Smooth muscle cell (in vitro differentiated cells): ENCODE results near the gene RETSAT. TPM values are rescaled to one million over a fixed set of nuclear protein-coding genes. Genes with fewer than 3 reads are reported as not detected.

Experiments
- DNase-seq: peaks from one replicate; lab custom pipeline; 2025; ENCODE audit not compliant: unreplicated experiment; lab: John Stamatoyannopoulos, UW
- H2AFZ ChIP-seq: fragments of 200-600 bp; sonication (generic); 2 replicates; pipeline ENCODE4 v1.6.0; 2016; ENCODE audit warnings: antibody characterized with exemption, low read depth, mild to moderate bottlenecking
- H3F3A ChIP-seq: fragments of 200-600 bp; sonication (generic); 2 replicates; pipeline ENCODE4 v1.6.0; 2017; ENCODE audit warnings: antibody characterized with exemption, low read depth
- H3K27ac ChIP-seq: fragments of 200-600 bp; sonication (generic); 2 replicates; pipeline ENCODE4 v1.5.1; 2016; ENCODE audit warnings: low read depth, mild to moderate bottlenecking
- H3K27me3 ChIP-seq: fragments of 200-600 bp; sonication (generic); 2 replicates; pipeline ENCODE4 v1.6.1; 2016; ENCODE audit warnings: low read depth, mild to moderate bottlenecking
- H3K36me3 ChIP-seq: fragments of 200-600 bp; sonication (generic); 2 replicates; pipeline ENCODE4 v1.5.1; 2016; ENCODE audit warnings: low read depth
- H3K4me1 ChIP-seq: fragments of 200-600 bp; sonication (generic); 2 replicates; pipeline ENCODE4 v1.5.1; 2016; ENCODE audit warnings: low read depth
- H3K4me2 ChIP-seq: fragments of 200-600 bp; sonication (generic); 2 replicates; pipeline ENCODE4 v1.6.0; 2016; ENCODE audit warnings: mild to moderate bottlenecking
- H3K4me3 ChIP-seq: fragments of 200-600 bp; sonication (generic); 2 replicates; pipeline ENCODE4 v1.5.1; 2016; ENCODE audit warnings: mild to moderate bottlenecking
- H3K79me2 ChIP-seq: fragments of 200-600 bp; sonication (generic); 2 replicates; pipeline ENCODE4 v1.6.0; 2016; ENCODE audit warnings: low read depth, mild to moderate bottlenecking
- H3K9ac ChIP-seq: fragments of 200-600 bp; sonication (generic); 2 replicates; pipeline ENCODE4 v1.6.0; 2016; ENCODE audit warnings: low read depth
- H3K9me3 ChIP-seq: fragments of 200-600 bp; sonication (generic); replicated peaks from 2 replicates; pipeline ENCODE4 v1.5.1; 2016; ENCODE audit warnings: low read depth
- H4K20me1 ChIP-seq: fragments of 200-600 bp; sonication (generic); 2 replicates; pipeline ENCODE4 v1.6.0; 2016; ENCODE audit warnings: low read depth
- CTCF ChIP-seq: fragments of 200-600 bp; sonication (generic); IDR thresholded peaks from 2 replicates; pipeline ENCODE4 v1.5.1; 2017; ENCODE audit warnings: borderline replicate concordance, mild to moderate bottlenecking, antibody characterized with exemption; ENCODE audit not compliant: insufficient read depth, poor library complexity, severe bottlenecking
- WGBS: methylation state at CpG from one replicate; pipeline ENCODE4 v1.1.7; 2016; ENCODE audit warnings: low lambda C conversion rate; 5-methylcytosine and 5-hydroxymethylcytosine counted together
- polyA plus RNA-seq: library from polyadenylated mRNA; unstranded; fragments of >200 nt; fragmentation: Nextera tagmentation; extraction: Ambion mirVana; gene quantifications from 2 replicates; pipeline ENCODE4 v1.2.1, GENCODE V29; 2016
- total RNA-seq: library from RNA; depleted of rRNA; stranded (reverse); fragments of >200 nt; gene quantifications from 2 replicates; pipeline ENCODE4 v1.2.3, GENCODE V29; 2014

RETSAT gene
- total and polyA plus RNA-seq, 2 experiments from 2014 or later, result 17.9 to 29.9 TPM

GRCh38 chr2:85395912-85396475, 41.7 kb upstream of the RETSAT start:
- no peak overlapping the region for H2AFZ ChIP-seq
- no peaks in the 10 kb centered on the region for H3K9me3 ChIP-seq
- 98% methylated on average over 14 of the region's 14 CpGs for WGBS
- H3F3A ChIP-seq, result no peaks in the 10 kb centered on the region
- H3K36me3 ChIP-seq, result no peaks in the 10 kb centered on the region
- no peaks in the 10 kb centered on the region for H3K4me1 ChIP-seq
- no peak for TF ChIP-seq CTCF
- no peak overlapping the region for H3K4me3 ChIP-seq
- no peaks in the 10 kb centered on the region for H3K27me3 ChIP-seq
- no peak overlapping the region for H3K9ac ChIP-seq
- no peak for DNase-seq
- H3K79me2 ChIP-seq, result no peaks in the 10 kb centered on the region
- H3K27ac ChIP-seq, result no peak overlapping the region
- no peaks in the 10 kb centered on the region for H4K20me1 ChIP-seq
- H3K4me2 ChIP-seq, result no peak overlapping the region

- Histone ChIP-seq H4K20me1 (no peaks in the 10 kb centered on the region), H3K4me1 (no peaks in the 10 kb centered on the region), H3K4me2 (no peak overlapping the region), H3K27me3 (no peaks in the 10 kb centered on the region), H3K4me3 (no peak overlapping the region), H3K27ac (no peak overlapping the region), H3F3A (no peaks in the 10 kb centered on the region), H3K36me3 (no peaks in the 10 kb centered on the region), H3K9me3 (no peaks in the 10 kb centered on the region), H2AFZ (no peak overlapping the region), H3K9ac (no peak overlapping the region), H3K79me2 (no peaks in the 10 kb centered on the region)
- 89% methylated on average over 6 of the region's 6 CpGs for WGBS
- no peak for TF ChIP-seq CTCF
- no peak for DNase-seq
Observed at GRCh38 chr2:85394976-85395375, 40.6 kb upstream of the RETSAT start.

- Histone ChIP-seq H3K4me2 (no peak overlapping the region), H3K9me3 (no peaks in the 10 kb centered on the region), H3K27me3 (no peaks in the 10 kb centered on the region), H3K36me3 (no peaks in the 10 kb centered on the region), H3F3A (no peaks in the 10 kb centered on the region), H3K27ac (no peak overlapping the region), H3K4me1 (no peaks in the 10 kb centered on the region), H3K4me3 (no peak overlapping the region), H4K20me1 (no peaks in the 10 kb centered on the region), H3K9ac (no peak overlapping the region), H3K79me2 (no peaks in the 10 kb centered on the region), H2AFZ (no peak overlapping the region)
- 96% methylated on average over 4 of the region's 4 CpGs for WGBS
- DNase-seq, result no peak
- no peak for TF ChIP-seq CTCF
Observed at GRCh38 chr2:85394261-85394681, 39.9 kb upstream of the RETSAT start.

- H3K27me3 ChIP-seq, result no peaks in the 10 kb centered on the region
- no peaks in the 10 kb centered on the region for H3K4me1 ChIP-seq
- DNase-seq, result no peak
- WGBS, result 99% methylated on average over 3 of the region's 4 CpGs
- no peaks in the 10 kb centered on the region for H3K79me2 ChIP-seq
- no peak overlapping the region for H3K27ac ChIP-seq
- no peaks in the 10 kb centered on the region for H3K36me3 ChIP-seq
- no peak overlapping the region for H3K4me2 ChIP-seq
- H3K9ac ChIP-seq, result no peak overlapping the region
- H4K20me1 ChIP-seq, result no peaks in the 10 kb centered on the region
- H3F3A ChIP-seq, result no peaks in the 10 kb centered on the region
- H2AFZ ChIP-seq, result no peak overlapping the region
- no peak for TF ChIP-seq CTCF
- H3K4me3 ChIP-seq, result no peak overlapping the region
- H3K9me3 ChIP-seq, result no peaks in the 10 kb centered on the region
Observed at GRCh38 chr2:85393836-85394235, 39.5 kb upstream of the RETSAT start.
